GM12892 (cell line): ENCODE data around the gene CCDC154. TPM values are rescaled to one million over a fixed set of nuclear protein-coding genes. Genes with fewer than 3 reads are reported as not detected.

Source experiments
- DNase-seq: peaks from one replicate; pipeline ENCODE4 v3.0.0; 2011; ENCODE audit not compliant: insufficient read length
- FAIRE-seq: peaks from 2 replicates; lab custom pipeline; 2011; peaks lifted over from hg19 to GRCh38; lab: Jason Lieb, UNC
- POLR2A ChIP-seq: IDR thresholded peaks from 2 replicates; pipeline ENCODE4 v1.6.1; 2011; ENCODE audit warnings: low read depth, low read length, control low read depth
- POLR2AphosphoS5 ChIP-seq: IDR thresholded peaks from 2 replicates; pipeline ENCODE4 v1.6.1; 2011; ENCODE audit warnings: low read depth, low read length, control low read depth
- TAF1 ChIP-seq: IDR thresholded peaks from 2 replicates; pipeline ENCODE4 v1.6.1; 2011; ENCODE audit warnings: low read depth, mild to moderate bottlenecking, control low read depth, low read length, borderline replicate concordance
- polyA plus RNA-seq: library from polyadenylated mRNA; unstranded; fragments of >200 nt; gene quantifications from one replicate; pipeline ENCODE4 v1.2.1, GENCODE V29; 2012; ENCODE audit warnings: missing spikeins, inconsistent platforms; ENCODE audit not compliant: missing spikeins

The CCDC154 gene, protein sequence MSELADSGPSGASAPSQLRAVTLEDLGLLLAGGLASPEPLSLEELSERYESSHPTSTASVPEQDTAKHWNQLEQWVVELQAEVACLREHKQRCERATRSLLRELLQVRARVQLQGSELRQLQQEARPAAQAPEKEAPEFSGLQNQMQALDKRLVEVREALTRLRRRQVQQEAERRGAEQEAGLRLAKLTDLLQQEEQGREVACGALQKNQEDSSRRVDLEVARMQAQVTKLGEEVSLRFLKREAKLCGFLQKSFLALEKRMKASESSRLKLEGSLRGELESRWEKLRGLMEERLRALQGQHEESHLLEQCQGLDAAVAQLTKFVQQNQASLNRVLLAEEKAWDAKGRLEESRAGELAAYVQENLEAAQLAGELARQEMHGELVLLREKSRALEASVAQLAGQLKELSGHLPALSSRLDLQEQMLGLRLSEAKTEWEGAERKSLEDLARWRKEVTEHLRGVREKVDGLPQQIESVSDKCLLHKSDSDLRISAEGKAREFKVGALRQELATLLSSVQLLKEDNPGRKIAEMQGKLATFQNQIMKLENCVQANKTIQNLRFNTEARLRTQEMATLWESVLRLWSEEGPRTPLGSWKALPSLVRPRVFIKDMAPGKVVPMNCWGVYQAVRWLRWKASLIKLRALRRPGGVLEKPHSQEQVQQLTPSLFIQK
- polyA plus RNA-seq: 0.38 TPM

DNA sequence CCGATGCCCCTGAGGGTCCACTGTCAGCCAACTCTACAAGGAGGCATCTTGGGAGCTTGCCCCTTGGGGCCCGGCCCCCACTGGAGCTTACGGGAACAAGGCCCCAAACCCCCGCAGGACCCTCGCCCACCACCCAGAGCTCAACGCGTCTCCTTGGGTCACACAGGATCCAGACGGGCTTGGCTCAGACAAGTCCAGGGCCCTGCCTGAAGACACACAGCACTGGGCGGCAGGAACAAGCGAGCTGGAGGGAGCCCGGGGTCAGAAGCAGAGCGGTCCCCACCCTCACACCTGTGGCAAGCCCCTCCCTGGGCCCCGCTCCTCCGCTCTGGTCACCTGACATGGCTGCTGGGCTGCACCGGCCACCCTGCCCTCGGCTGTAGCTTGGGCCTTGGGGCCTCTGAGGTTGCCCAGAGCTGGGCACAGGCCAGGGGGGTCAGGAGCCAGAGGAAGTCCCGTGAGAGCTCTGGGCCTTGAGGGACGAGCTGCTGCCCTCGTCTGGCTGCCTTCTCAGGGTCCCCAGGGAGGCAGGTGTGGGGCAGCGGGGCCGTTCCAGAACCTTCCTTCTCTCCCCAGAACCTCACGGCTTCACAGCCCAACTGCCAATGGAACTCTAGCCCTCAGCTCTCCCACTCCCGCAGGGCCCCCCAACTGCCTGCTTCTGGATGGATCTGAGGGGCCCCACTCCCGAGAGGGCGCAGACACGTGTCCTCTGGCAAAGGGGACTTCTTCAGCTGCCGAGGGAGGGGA is at the start of gene CCDC154:
Gene CCDC154 (minus strand): TSS at position 577 of the 750 bp plus-strand sequence. CDS start 234 bp downstream, at position 343.
- FAIRE-seq (no peak), DNase-seq (no peak)
- TF ChIP-seq POLR2A (no peak), POLR2AphosphoS5 (no peak), TAF1 (no peak)

- FAIRE-seq (peak; percentile 21), DNase-seq (no peak)
- TF ChIP-seq TAF1: no peak
- TF ChIP-seq POLR2A: no peak
- TF ChIP-seq POLR2AphosphoS5: no peak
These were observed 49.4 kb upstream of the CCDC154 start for GRCh38 chr16:1493746-1494094.

DNA sequence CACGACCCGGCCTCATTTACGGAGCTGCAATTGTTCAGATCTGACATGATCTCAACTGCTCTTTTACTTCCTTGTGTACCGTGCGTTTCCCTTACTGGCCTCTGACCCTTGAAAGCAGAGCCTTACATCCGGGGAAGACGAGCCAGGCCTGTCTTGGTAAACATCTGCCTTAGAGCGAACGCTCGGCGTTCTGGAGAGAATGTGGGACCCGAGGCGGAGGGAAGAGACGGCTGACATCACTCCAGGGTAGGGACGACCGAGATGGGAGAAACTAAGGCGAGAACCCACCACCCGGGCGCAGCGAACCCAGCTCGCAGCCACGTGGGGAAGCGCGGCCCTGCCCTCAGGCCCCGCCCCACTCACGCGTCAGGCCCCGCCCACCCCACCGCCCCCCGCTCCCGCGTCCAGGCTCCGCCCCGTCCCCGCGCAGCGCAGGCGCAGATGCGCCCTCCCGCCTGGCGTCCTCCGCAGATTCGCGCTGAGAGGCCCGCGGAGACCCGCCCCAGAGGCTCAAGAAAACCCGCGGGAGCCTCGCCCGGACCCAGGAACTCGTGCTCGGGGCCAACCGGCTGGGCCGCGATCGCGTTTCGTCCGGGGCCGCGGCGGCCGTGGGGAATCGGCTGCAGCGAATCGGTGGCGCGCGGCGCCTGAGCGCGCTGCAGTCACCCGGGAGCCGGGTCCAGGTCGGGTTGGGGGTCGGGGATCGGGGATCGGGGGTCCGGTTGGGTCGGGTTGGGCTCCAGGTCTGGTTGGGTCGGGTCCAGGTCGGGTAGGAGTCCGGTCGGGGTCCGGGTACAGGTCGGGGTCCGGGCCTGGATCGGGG is 48.8 kb upstream of the CCDC154 start, which contains the start of gene TELO2:
Gene TELO2 (plus strand): TSS at position 438 of the 823 bp plus-strand sequence. CDS start 922 bp downstream, outside the sequence.
- FAIRE-seq: peak; percentile 99
- no peak; the same call in 1 of the 2 replicates for TF ChIP-seq POLR2A
- TF ChIP-seq TAF1: peak; percentile 74
- DNase-seq: peak; percentile 96

DNA sequence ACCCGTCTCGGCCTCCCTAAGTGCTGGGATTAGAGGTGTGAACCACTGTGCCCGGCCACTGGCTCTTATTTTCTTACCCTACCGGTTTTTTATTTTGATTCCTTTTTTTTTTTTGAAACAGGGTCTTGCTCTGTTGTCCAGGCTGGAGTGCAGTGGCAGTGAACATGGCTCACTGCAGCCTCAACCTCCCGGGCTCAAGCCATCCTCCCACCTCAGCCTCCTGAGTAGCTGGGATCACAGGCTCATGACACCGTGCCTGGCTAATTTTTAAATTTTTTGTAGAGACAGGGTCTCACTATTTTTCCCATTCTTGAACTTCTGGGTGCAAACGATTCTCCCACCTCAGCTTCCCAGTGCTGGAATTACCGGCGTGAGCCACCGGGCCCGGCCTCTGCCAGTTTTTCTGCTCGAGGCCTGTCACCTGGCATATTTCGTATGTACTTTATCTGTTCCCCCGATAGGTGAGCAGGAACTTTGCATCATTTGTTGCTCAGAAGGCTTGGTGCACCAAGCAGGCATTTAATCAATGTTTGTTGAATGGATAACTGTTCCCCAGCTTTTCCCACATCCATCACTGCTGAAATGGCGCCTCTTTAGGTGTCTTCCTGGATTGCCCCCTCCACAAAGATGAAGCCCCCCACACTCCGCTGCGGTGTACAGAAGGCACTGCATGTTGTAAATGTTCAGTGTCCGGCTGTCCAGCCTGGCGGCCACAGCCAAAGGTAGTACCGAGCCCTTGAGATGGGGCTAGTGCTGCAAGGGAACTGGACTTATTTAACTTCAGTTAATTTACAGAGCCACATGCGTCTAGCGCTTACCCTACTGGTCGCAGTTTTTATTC is 47.9 kb upstream of the CCDC154 start:
- FAIRE-seq: no peak
- TF ChIP-seq POLR2A: no peak
- no peak for TF ChIP-seq TAF1
- no peak for TF ChIP-seq POLR2AphosphoS5
- DNase-seq: no peak

DNA sequence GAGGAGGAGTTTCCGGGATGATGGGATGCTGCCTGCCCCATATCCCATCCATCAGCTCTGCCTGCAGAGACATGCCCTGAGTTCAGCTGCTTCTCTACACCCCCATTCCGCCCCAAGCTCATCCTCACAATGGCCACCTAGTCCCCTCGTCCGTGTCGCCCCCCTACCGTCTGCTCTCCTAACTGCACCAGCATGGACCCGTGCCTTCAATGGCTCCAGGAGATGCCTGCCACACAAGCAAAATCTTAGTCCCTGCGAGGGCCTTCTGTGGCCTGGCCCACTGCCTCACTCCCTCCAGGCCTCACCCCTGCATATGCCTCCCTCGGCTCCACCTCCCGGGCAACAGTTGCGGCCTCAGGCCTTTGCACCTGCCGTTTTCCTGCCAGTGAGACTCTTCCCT is 47.0 kb upstream of the CCDC154 start:
- TF ChIP-seq POLR2AphosphoS5: no peak
- no peak for TF ChIP-seq POLR2A
- no peak for TF ChIP-seq TAF1
- FAIRE-seq (no peak), DNase-seq (no peak)

DNA sequence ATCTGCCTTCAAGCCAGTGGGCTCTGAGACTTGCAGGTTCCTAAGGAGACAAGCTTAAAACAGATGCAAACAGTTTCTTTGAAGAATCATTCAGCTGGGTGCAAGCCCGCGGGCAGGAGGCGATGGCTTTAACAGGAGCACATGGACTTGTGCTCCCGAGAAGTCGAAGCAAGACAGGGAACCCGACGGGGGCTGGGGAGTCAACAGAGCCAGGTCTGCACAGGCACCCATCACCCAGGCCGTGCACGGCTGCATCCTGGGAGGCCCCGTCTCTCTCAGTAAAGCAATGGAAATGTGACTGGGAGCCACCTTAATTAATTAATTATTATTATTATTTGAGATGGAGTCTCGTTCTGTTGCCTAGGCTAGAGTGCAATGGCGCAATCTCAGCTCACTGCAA is 44.7 kb upstream of the CCDC154 start:
- DNase-seq (no peak), FAIRE-seq (no peak)
- TF ChIP-seq POLR2A (no peak), POLR2AphosphoS5 (no peak), TAF1 (no peak)

- no peak for FAIRE-seq
- TF ChIP-seq POLR2A (no peak), TAF1 (no peak), POLR2AphosphoS5 (no peak)
- DNase-seq: no peak
These were observed 44.3 kb upstream of the CCDC154 start, which contains the start of gene PTX4 for GRCh38 chr16:1488619-1489018. PTX4 (minus strand) TSS chr16:1488944; CDS start chr16:1488909, 35 bp downstream.

GRCh38 chr16:1488054-1488601 is 43.8 kb upstream of the CCDC154 start:
- DNase-seq (no peak), FAIRE-seq (no peak)
- TF ChIP-seq POLR2AphosphoS5: no peak
- TF ChIP-seq TAF1: no peak
- TF ChIP-seq POLR2A: no peak

DNA sequence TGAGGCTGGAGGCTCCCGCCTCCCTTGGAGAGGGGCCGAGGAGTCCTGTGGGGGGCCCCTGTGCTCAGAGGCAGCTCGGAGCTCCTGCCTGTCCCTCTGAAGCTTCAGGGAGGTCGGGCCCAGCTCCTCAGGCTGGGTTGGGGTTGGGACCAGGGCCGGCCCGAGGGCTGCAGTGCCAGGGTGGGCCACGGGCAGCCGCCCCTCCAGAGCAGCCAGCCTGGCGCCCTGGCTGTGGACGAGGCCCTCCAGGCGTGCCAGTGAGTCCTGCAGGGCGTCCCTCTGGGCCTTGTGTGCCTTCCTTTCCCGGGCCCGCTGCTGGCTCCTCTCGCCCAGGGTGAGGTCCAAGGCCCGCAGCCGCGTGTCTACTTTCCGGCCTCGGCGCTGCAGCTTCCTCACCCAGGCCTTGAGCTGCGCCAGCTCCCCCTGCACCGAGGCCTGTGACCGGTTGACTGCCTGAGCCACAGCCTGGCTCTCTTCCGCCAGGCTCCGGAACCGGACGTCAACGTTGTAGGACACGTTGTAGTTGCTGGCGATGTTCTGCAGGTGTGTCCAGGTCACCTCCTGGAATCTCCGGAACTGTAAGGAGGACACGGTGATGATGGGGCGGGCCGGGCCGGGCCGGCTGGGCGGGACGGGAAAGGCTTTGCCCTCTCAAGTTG is 43.2 kb upstream of the CCDC154 start:
- DNase-seq (no peak), FAIRE-seq (no peak)
- no peak for TF ChIP-seq POLR2A
- no peak for TF ChIP-seq TAF1
- TF ChIP-seq POLR2AphosphoS5: no peak

- FAIRE-seq (no peak), DNase-seq (no peak)
- no peak for TF ChIP-seq POLR2AphosphoS5
- TF ChIP-seq TAF1: no peak
- no peak for TF ChIP-seq POLR2A
These were observed 42.4 kb upstream of the CCDC154 start for GRCh38 chr16:1486551-1487390.
